ENCODE data around the gene RAB35.

- TF ChIP-seq, protein P1, sequence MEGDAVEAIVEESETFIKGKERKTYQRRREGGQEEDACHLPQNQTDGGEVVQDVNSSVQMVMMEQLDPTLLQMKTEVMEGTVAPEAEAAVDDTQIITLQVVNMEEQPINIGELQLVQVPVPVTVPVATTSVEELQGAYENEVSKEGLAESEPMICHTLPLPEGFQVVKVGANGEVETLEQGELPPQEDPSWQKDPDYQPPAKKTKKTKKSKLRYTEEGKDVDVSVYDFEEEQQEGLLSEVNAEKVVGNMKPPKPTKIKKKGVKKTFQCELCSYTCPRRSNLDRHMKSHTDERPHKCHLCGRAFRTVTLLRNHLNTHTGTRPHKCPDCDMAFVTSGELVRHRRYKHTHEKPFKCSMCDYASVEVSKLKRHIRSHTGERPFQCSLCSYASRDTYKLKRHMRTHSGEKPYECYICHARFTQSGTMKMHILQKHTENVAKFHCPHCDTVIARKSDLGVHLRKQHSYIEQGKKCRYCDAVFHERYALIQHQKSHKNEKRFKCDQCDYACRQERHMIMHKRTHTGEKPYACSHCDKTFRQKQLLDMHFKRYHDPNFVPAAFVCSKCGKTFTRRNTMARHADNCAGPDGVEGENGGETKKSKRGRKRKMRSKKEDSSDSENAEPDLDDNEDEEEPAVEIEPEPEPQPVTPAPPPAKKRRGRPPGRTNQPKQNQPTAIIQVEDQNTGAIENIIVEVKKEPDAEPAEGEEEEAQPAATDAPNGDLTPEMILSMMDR (IDR thresholded peaks at IDR 0.05) = no peak
- TF ChIP-seq POLR2A (IDR thresholded peaks at IDR 0.05) = no peak
These were observed 31.5 kb upstream of the RAB35 start for GRCh38 chr12:120148011-120148410.

Data from lower leg skin (tissue), 3 donors.